ENCODE measurements around the gene CUL7.
A peak's percentile ranks its signal among the peaks of the same experiment; 100 is the strongest.
"Not testable (repeated sequence)": the region's sequence is repeated elsewhere in the genome, so short reads cannot be mapped to it uniquely, and the experiment has no call there.

The CUL7 gene

DNA sequence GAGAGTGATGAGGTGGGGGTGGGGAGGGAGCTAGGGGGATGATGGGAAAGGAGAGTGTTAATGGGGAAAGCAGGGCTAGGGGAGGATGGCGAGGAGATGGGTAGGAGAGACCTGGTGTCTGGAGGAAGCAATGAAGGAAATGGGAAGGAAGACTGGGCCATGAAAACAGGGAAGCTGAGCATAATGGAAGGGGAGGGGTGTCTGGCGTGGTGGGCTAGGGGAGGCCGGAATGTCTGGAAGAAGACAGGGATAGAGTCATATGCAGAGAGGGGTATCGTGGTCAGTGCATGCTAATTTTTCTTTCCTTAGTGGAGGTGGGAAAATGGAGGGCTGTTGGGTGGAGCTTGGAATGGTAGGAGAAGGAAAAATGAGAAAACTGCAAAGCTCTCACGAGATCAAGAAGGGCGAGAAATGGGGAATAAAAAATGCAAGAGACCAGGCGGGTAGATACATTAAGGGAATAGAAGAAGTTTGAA lies 39.2 kb downstream of the CUL7 start:
- DNase-seq (ENCODE audit: low read depth), result peak; percentile 67

DNA sequence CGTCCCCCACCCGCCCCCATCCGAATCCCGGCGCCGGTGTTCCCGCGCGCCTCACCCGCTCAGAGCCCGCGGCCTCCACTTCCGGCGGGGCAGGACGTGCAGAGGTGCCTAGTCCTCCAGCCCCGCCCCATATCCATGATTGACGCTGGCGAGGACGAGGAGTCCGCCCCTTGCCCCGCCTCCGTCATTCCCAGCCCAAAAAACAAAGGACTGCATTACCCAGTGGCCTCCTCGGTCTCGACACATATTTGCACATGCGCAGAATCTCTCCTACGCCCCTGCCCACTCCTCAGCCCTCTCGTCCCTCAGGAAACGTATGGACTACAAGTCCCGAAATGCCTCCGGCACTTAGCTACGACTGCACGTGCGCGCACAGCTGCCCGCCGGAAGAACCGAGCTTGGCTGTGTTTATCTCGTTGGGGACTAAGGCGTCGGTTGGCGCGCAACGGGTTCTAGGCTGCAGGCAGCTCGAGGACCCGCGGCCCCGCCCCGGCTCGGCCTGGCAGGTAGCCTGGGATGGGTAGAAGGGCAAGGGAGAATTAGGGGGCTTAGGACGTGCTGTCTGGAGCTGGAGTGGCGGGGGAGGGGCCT lies 39.7 kb downstream of the CUL7 start, which contains the start of the genes KLHDC3 and MEA1:
Gene KLHDC3 (plus strand): TSS at position 407 of the 591 bp plus-strand sequence. CDS start 2,944 bp downstream, outside the sequence.
Gene MEA1 (minus strand): TSS at position 104 of the 591 bp plus-strand sequence. CDS start 133 bp downstream, outside the sequence.
- DNase-seq (ENCODE audit: low read depth), result peak; percentile 100

DNA sequence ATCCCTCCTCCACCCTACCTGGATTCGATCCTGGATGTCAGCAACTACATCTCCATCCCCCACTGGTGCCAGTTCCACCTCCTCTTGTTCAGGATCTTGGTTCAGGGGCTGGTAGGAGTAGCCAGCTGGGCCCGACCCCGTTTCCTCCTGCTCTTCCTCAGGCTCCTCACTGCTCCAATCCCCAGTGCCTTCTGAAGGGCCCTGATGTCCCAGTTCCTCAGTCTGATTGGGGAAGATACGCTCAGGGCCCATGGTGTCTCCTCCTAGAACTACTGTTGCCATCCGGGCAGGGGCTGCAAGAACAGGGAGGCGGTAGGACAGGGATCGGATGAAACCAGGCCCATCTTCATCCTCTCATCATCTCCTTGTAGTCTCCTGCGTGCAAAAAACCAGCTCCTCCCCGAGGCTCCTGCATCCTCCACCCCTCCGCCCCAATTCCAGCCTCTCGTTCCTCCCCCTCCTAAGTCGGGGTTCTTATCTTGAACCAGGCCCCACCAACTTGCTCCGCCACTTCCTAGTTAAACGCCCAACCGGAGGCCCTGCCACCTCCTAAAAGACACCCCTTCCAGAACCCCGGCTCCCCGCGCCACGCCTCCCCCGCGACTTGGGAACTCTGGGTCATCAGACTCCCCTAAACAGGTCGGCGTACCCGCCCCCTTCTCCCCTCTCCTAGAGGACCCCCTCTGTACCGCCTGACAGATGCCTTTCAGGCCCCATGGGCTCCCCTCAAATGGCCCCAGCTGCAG lies 40.4 kb downstream of the CUL7 start:
- peak; percentile 61 for DNase-seq (ENCODE audit: low read depth)

DNA sequence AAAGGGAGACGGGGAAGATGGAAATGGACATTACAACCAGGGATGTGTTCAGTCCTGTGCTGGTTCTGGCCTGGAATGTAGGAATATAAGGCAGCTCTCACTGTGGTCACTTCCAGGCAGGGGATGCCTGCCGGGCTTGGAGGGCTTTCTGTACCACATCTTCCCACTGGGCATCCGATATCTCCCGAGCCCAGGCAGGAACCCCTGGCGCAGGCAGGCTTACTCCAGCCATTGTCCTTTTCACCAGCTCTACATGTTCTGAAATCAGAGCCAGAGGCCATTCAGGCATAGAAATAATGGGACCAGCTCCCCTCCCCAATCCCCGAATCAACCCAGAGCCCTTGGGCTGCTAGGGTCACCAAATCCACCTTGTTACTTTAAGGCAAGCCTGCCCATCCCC lies 41.3 kb downstream of the CUL7 start:
- DNase-seq (ENCODE audit: low read depth), result no peak

DNA sequence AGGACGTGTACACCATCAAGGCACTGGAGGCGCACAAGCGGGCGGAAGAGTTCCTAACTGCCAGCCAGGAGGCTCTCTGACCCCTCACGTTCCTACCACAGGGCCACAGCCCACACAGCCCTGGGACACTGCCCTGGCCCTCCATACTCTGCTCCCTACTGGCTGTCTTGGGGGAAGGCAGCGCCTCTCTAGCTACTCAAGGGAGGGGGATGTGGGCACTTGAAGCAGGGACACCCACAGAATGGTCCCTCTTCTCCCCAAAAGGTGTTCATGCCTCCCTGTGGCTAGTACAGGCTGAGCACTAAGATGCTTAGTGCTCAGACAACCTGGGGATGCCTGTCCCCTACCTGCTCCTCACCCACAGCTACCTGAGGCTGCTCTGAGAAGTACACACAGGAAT lies 42.4 kb downstream of the CUL7 start:
- no peak for DNase-seq (ENCODE audit: low read depth)

DNA sequence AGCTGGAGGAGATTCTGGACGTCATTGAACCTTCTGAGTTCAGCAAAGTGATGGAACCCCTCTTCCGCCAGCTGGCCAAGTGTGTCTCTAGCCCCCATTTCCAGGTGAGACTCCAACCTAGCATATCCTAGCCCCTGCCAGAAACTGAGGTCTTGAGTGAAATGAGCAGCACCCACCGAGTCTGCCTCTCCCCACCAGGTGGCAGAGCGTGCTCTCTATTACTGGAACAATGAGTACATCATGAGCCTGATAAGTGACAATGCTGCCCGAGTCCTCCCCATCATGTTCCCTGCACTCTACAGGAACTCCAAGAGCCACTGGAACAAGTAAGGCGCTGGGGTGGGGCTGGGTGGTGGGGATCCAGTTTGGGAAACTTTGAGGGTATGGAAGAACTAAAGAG lies 44.5 kb downstream of the CUL7 start:
- DNase-seq (ENCODE audit: low read depth), result peak; percentile 63

DNA sequence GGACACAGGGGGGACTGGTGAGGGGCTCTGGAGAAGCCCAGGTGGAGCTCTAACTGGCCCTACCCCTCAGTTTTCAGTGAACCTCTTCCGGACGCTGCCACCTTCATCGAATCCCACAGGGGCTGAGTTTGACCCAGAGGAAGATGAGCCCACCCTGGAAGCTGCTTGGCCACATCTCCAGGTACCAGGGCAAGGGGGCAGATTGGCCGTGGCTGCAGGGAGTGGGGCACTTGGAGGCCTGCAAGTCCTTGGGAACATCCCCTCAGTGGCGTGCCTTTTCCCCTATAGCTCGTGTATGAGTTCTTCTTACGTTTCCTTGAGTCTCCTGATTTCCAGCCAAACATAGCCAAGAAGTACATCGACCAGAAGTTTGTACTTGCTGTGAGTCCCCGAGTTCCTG lies 46.5 kb downstream of the CUL7 start:
- no peak for DNase-seq (ENCODE audit: low read depth)

DNA sequence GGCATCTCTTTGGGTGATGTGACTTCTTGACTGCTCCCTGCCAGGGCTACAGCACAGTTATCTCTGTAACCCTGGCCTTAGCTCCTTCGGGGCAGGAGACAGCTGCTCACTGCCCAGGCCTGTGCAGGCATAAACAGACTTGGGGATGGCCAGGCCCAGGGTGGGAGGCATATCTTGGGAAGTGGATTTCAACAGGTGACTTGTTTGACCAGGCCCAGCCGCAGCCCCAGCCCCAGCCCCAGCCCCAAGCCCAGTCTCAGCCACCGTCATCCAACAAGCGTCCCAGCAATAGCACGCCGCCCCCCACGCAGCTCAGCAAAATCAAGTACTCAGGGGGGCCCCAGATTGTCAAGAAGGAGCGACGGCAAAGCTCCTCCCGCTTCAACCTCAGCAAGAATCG lies 47.4 kb downstream of the CUL7 start:
- DNase-seq (ENCODE audit: low read depth), result no peak

DNA sequence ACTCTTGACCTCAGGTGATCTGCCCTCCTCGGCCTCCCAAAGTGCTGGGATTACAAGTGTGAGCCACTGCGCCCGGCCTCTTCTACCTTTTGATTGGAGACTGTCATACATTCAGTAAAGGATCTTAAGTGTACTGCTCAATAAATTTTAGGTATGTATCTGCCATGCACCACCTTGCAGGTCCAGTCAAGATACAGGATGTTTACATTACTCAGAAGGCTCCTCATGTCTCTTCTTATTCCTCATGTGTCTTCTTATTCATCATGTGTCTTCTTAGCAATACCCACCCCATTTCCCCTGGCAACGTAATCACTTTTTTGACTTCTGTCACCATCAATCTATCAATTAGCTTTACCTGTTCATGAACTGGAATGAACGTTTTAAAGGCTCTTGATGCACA lies 47.8 kb downstream of the CUL7 start:
- peak; percentile 37 for DNase-seq (ENCODE audit: low read depth)

DNA sequence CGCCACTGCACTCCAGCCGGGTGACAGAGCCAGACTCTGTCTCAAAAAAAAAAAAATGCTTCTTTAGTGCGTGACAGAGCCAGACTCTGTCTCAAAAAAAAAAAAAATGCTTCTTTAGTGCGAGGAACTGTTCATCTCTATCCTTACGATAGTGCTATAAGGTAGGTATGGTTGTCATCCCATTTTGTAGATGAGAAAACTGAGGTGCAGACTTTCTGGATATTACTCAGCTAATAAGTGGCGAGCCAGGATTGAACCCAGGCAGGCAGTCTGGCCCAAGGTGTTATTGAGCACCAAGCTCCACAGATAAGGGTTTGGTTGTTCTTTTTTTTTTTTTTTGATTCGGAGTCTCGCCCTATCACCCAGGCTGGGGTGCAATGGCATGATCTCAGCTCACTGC lies 51.8 kb downstream of the CUL7 start:
- DNase-seq (ENCODE audit: low read depth), result no peak

DNA sequence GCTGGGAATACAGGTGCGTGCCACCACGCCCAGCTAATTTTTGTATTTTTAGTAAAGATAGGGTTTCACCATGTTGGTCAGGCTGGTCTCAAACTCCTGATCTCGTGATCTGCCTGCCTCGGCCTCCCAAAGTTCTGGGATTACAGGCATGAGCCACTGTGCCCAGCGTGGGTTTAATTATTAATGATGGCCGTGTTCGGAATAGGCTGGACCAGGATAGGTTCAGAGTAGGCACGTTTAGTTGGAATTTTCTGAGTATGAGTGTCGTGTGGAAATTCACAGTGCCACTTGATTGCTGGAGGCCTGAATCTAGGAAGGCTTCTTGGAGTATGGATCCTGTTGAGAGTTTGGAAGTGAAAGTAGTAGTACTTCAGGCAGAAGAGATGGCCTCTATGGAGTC lies 55.4 kb downstream of the CUL7 start:
- DNase-seq (ENCODE audit: low read depth), result not testable (repeated sequence)

DNA sequence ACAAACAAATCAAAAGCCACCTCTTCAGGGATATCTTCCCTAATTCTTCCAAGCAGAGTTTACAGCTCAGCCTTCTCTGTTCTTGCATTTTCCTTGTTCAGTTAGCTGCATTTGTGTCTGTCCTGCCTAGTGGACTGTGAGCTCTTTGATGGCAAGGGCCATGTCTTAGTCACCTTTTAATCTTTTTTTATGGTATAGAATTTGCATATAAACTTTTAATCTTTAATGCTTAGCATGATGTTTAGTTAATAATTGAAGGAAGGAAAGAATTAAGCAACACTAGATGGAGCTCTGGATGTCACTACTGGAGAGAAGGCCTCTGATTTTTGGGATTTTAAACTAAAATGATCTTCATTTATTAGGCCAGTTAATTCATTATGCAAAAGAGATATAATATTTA lies 57.1 kb downstream of the CUL7 start:
- DNase-seq (ENCODE audit: low read depth), result peak; percentile 15

DNA sequence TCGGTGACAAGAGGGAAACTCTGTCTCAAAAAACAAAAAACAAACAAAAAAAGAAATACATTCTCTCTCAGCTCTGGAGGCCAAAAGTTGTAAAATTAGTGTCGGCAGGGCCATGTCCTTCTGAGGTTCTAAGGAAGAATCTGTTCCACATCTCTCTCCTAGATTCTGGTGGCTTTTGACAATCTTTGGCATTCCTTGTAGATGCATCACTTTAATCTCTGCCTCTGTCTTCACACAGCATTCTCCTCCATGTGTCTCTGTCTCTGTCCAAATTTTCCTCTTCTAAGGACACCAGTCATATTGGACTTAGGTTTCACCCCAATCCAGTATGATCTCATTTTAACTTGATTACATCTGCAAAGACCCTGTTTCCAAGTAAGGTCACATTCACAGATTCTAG lies 60.2 kb downstream of the CUL7 start:
- DNase-seq (ENCODE audit: low read depth), result peak; percentile 9

DNA sequence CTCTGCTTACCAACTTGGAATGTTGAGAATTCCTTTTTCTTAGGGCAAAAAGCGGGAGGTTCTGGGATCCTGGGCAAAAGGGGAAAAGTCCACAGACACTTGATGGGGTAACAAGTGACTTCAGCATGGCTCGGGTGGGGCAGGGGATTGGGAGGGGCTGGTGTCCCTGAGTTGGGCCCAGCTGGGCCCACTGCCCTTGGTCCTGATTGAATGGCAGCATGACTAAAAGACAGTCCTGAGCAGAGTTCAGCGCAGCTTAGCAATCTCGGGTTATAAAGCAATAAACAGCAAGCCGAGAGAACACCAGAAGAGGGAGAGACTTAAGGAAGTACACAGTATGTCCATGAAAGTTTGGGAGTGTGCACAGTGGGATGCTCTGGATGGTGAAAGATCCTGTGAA lies 63.7 kb downstream of the CUL7 start:
- DNase-seq (ENCODE audit: low read depth), result no peak

DNA sequence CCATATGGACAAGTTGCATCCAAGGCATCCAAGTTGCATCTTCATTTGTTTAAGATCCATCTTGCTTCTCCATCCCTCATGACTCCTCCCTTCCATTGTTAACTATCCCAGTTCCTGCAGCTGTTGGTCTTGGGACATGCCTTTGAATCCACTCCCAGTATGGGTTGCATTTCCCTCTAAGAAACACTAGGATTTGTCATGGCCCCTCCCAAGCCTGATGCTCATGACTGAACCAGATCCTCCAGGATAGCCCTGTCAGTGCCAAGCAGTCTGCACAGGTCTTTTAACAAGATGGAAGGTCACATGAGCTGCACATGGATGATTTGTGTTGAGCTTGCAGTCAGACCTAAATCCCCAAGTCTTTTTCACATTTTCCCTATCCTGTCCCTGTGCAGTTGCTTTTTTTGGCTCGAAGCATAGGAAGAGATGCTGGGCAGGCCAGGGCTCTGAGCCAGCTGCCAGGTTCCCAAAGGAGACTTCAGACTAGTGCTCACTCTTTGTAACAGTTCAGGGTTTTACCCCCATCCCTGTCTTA lies 65.1 kb downstream of the CUL7 start:
- DNase-seq (ENCODE audit: low read depth), result peak; percentile 40
